ENCODE results near the gene DNAJC13. TPM values are rescaled to one million over a fixed set of nuclear protein-coding genes. Genes with fewer than 3 reads are reported as not detected.
A peak's percentile ranks its signal among the peaks of the same experiment; 100 is the strongest.

Gene DNAJC13
- total RNA-seq, 1 donor from 2014 or later, result 45.0 TPM

DNA sequence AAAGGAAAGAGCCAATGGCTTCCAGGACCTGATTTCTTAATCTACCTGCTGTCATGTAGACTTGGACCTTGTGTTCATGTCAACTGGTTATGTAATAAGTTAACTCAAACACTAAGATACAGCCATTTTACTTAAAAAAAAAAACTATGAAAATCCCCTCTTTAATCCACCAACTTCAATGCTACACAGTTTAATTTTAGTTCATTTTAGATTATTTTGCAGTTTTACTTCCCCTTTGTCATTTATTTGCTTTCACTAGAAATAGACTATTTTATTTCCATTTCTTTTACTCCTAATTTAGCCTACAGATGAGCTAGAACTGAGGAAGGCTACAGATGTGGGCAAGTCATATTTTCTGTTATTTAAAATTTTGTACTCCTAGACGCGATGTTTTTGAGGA lies 10.7 kb upstream of the DNAJC13 start:
- Histone ChIP-seq H3K9me3 (no peaks in the 10 kb centered on the region), H3K27me3 (ENCODE audit: low read depth) (no peaks in the 10 kb centered on the region), H3K36me3 (no peaks in the 10 kb centered on the region), H3K4me3 (no peak overlapping the region), H3K4me1 (peaks cover 19% of the 10 kb centered on the region), H3K27ac (no peak overlapping the region)
- ATAC-seq, result peak in 1 of 2 donors; percentile 5
- DNase-seq, result no peak
- intact Hi-C loops (cut with DNase I), result no loop called here
- TF ChIP-seq, protein P1, sequence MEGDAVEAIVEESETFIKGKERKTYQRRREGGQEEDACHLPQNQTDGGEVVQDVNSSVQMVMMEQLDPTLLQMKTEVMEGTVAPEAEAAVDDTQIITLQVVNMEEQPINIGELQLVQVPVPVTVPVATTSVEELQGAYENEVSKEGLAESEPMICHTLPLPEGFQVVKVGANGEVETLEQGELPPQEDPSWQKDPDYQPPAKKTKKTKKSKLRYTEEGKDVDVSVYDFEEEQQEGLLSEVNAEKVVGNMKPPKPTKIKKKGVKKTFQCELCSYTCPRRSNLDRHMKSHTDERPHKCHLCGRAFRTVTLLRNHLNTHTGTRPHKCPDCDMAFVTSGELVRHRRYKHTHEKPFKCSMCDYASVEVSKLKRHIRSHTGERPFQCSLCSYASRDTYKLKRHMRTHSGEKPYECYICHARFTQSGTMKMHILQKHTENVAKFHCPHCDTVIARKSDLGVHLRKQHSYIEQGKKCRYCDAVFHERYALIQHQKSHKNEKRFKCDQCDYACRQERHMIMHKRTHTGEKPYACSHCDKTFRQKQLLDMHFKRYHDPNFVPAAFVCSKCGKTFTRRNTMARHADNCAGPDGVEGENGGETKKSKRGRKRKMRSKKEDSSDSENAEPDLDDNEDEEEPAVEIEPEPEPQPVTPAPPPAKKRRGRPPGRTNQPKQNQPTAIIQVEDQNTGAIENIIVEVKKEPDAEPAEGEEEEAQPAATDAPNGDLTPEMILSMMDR (IDR thresholded peaks at IDR 0.05), result no peak

DNA sequence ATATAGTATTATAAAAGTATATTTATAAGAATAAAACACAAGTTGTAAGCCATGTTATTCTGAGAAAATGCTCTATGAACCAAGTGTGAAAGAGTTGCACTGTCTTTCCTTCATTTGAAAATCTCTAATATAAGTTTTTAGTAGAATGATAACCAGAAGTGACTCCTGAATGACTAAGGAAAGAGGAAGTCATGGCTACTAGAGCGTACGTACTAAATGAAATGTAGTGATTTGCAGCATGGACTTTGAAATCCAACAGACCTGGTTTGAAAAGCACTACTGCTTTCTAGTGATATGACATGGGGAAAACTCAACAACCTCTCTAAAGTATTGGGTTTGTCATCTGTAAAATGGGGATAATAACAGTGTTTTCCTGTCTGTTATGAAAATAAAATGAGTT lies 10.3 kb upstream of the DNAJC13 start:
- no peak for ATAC-seq

DNA sequence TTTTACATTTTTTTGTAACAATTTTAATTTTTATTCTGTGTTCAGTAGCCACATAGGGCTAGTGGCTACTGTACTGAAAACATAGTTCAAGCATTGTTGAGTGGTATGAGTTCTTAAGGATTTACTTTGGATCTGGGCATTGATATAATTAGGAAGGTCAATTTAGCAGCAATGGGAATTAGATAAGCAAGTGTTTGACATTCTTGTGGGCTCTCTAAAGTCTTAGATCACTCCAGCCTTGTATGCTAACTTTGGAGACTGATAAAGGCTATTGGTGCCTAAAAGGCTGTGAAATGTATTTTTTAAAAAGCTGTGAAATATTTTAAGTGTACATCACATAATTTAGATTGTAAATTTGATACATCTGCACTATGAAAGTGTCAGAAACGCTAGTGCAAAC lies 2.5 kb upstream of the DNAJC13 start:
- H3K27ac ChIP-seq, result no peak overlapping the region
- ATAC-seq, result no peak
- no peak for DNase-seq
- H3K4me3 ChIP-seq, result no peak overlapping the region
- H3K27me3 ChIP-seq (ENCODE audit: low read depth), result no peaks in the 10 kb centered on the region
- H3K36me3 ChIP-seq, result no peaks in the 10 kb centered on the region
- TF ChIP-seq, protein P1 (IDR thresholded peaks at IDR 0.05), result no peak
- H3K9me3 ChIP-seq, result no peaks in the 10 kb centered on the region
- peaks cover 16% of the 10 kb centered on the region for H3K4me1 ChIP-seq
- intact Hi-C loops (cut with DNase I), result no loop called here

More for the DNA sequence above, 10.3 kb upstream of the DNAJC13 start:
- intact Hi-C loops (cut with DNase I), result no loop called here
- no peak overlapping the region for H3K4me3 ChIP-seq
- TF ChIP-seq, protein P1 (IDR thresholded peaks at IDR 0.05), result no peak
- H3K27ac ChIP-seq, result no peak overlapping the region
- H3K27me3 ChIP-seq (ENCODE audit: low read depth), result no peaks in the 10 kb centered on the region
- DNase-seq, result no peak
- H3K36me3 ChIP-seq, result no peaks in the 10 kb centered on the region
- no peaks in the 10 kb centered on the region for H3K9me3 ChIP-seq
- peaks cover 19% of the 10 kb centered on the region for H3K4me1 ChIP-seq

DNA sequence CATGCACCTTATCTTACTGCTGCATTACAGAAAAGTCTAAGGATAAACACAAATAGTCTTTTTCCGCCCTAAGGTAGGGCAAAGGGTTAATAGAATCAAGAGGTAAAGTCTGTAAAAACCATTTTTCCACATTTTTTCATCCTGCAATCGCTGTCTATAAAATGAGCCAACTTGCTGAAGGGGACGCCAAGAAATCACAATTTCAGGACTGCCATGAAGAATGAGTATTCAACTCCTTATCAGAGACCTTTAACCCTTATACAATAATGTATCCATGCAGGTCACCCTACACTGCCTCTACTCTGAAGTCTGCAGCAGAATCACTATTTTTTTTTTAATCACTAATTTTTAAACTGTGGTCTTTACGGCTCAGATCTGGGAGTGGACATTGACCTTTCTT lies 1.1 kb upstream of the DNAJC13 start:
- H3K9me3 ChIP-seq, result no peaks in the 10 kb centered on the region
- no peak for ATAC-seq
- no peak overlapping the region for H3K27ac ChIP-seq
- TF ChIP-seq, protein P1 (IDR thresholded peaks at IDR 0.05), result no peak
- H3K4me3 ChIP-seq, result no peak overlapping the region
- peaks cover 21% of the 10 kb centered on the region for H3K4me1 ChIP-seq
- H3K36me3 ChIP-seq, result no peaks in the 10 kb centered on the region
- DNase-seq, result no peak
- intact Hi-C loops (cut with DNase I), result no loop called here
- no peaks in the 10 kb centered on the region for H3K27me3 ChIP-seq (ENCODE audit: low read depth)

GRCh38 chr3:132417695-132418411 lies 551 bp downstream of the DNAJC13 start:
- Histone ChIP-seq H3K36me3 (no peaks in the 10 kb centered on the region), H3K9me3 (no peaks in the 10 kb centered on the region), H3K27me3 (ENCODE audit: low read depth) (no peaks in the 10 kb centered on the region), H3K4me1 (peaks cover 24% of the 10 kb centered on the region), H3K27ac (peak overlapping the region; percentile 93), H3K4me3 (peak overlapping the region; percentile 96)
- DNase-seq (peak; percentile 79), ATAC-seq (peak; percentile 66 to 76)
- intact Hi-C loops (cut with DNase I), result no loop called here
- TF ChIP-seq, protein P1 (IDR thresholded peaks at IDR 0.05), result no peak
